ENCODE measurements around the gene H2BK1.

H2BK1 gene

GRCh38 chr7:151168787-151169162 lies 41.5 kb downstream of the H2BK1 start:
- H3K4me3 ChIP-seq (ENCODE audit: control insufficient read depth, low read depth, low read length): no peak overlapping the region
- no peak for DNase-seq (ENCODE audit: low read depth)
- no peak for TF ChIP-seq CTCF (IDR thresholded peaks at IDR 0.05; ENCODE audit: control insufficient read depth, insufficient read depth, low read depth, low read length, missing control alignments)

- H3K4me3 ChIP-seq (ENCODE audit: control insufficient read depth, low read depth, low read length): no peak overlapping the region
- peak; percentile 25 for TF ChIP-seq CTCF (IDR thresholded peaks at IDR 0.05; ENCODE audit: control insufficient read depth, insufficient read depth, low read depth, low read length, missing control alignments)
- no peak for DNase-seq (ENCODE audit: low read depth)
Measured at GRCh38 chr7:151168003-151168786, 42.1 kb downstream of the H2BK1 start.

- TF ChIP-seq CTCF (IDR thresholded peaks at IDR 0.05; ENCODE audit: control insufficient read depth, insufficient read depth, low read depth, low read length, missing control alignments): no peak
- H3K4me3 ChIP-seq (ENCODE audit: control insufficient read depth, low read depth, low read length): no peak within 1 kb of the TSS
- no peak for DNase-seq (ENCODE audit: low read depth)
Measured at GRCh38 chr7:151167197-151167961, 42.9 kb downstream of the H2BK1 start, which contains the start of gene GBX1. GBX1 (minus strand) TSS chr7:151167694; CDS start chr7:151167548, 146 bp downstream.

GRCh38 chr7:151166629-151167196 lies 43.6 kb downstream of the H2BK1 start:
- no peak overlapping the region for H3K4me3 ChIP-seq (ENCODE audit: control insufficient read depth, low read depth, low read length)
- DNase-seq (ENCODE audit: low read depth): no peak

GRCh38 chr7:151161757-151162156 lies 48.5 kb downstream of the H2BK1 start:
- TF ChIP-seq CTCF (IDR thresholded peaks at IDR 0.05; ENCODE audit: control insufficient read depth, insufficient read depth, low read depth, low read length, missing control alignments): no peak
- no peak for DNase-seq (ENCODE audit: low read depth)
- no peak overlapping the region for H3K4me3 ChIP-seq (ENCODE audit: control insufficient read depth, low read depth, low read length)

More at GRCh38 chr7:151166629-151167196, 43.6 kb downstream of the H2BK1 start:
- TF ChIP-seq CTCF (IDR thresholded peaks at IDR 0.05; ENCODE audit: control insufficient read depth, insufficient read depth, low read depth, low read length, missing control alignments): no peak

Data from AG09309 (cell line).